NCI-H2196 (cell line): ENCODE results near the gene CARD18.
"Not testable (repeated sequence)": the region's sequence is repeated elsewhere in the genome, so short reads cannot be mapped to it uniquely, and the experiment has no call there.

ENCODE experiments used
- DNase-seq: peaks from one replicate; lab custom pipeline; 2025; ENCODE audit not compliant: unreplicated experiment; lab: John Stamatoyannopoulos, UW

CARD18 gene

GRCh38 chr11:105135883-105136282 lies 3.7 kb downstream of the CARD18 start:
- DNase-seq: no peak

- no peak for DNase-seq
Observed at GRCh38 chr11:105132716-105133511, 6.7 kb downstream of the CARD18 start.

GRCh38 chr11:105130189-105130813 lies 9.3 kb downstream of the CARD18 start:
- no peak for DNase-seq

- no peak for DNase-seq
Observed at GRCh38 chr11:105124756-105125155, 14.8 kb downstream of the CARD18 start.

- DNase-seq: no peak
Observed at GRCh38 chr11:105111145-105111944, 28.2 kb downstream of the CARD18 start.

GRCh38 chr11:105110688-105111030 lies 28.9 kb downstream of the CARD18 start:
- DNase-seq: no peak

- no peak for DNase-seq
Observed at GRCh38 chr11:105109855-105110687, 29.5 kb downstream of the CARD18 start.

- DNase-seq: no peak
Observed at GRCh38 chr11:105109321-105109720, 30.2 kb downstream of the CARD18 start.

GRCh38 chr11:105108247-105108646 lies 31.3 kb downstream of the CARD18 start:
- DNase-seq: no peak

GRCh38 chr11:105107226-105107825 lies 32.2 kb downstream of the CARD18 start:
- not testable (repeated sequence) for DNase-seq

- DNase-seq: no peak
Observed at GRCh38 chr11:105106140-105106539, 33.4 kb downstream of the CARD18 start.

GRCh38 chr11:105104292-105104691 lies 35.3 kb downstream of the CARD18 start:
- DNase-seq: no peak

- no peak for DNase-seq
Observed at GRCh38 chr11:105103336-105103735, 36.2 kb downstream of the CARD18 start.

GRCh38 chr11:105102079-105102581 lies 37.4 kb downstream of the CARD18 start:
- DNase-seq: not testable (repeated sequence)

- no peak for DNase-seq
Observed at GRCh38 chr11:105100981-105101630, 38.5 kb downstream of the CARD18 start.

GRCh38 chr11:105100206-105100605 lies 39.4 kb downstream of the CARD18 start:
- no peak for DNase-seq

- not testable (repeated sequence) for DNase-seq
Observed at GRCh38 chr11:105099594-105099993, 40.0 kb downstream of the CARD18 start.

- DNase-seq: no peak
Observed at GRCh38 chr11:105092256-105093239, 47.0 kb downstream of the CARD18 start.
